HG03025 (cell line): ENCODE data around the gene DAP3.
A peak's percentile ranks its signal among the peaks of the same experiment; 100 is the strongest.
"Not testable (repeated sequence)": the region's sequence is repeated elsewhere in the genome, so short reads cannot be mapped to it uniquely, and the experiment has no call there.

Experiments
- ATAC-seq: cut with Tn5 transposase; IDR thresholded peaks from one replicate; pipeline ENCODE4 v1.9.1; 2021; ENCODE audit warnings: mild to moderate bottlenecking, moderate library complexity; ENCODE audit not compliant: unreplicated experiment, low FRiP score

The DAP3 gene

GRCh38 chr1:155680531-155680930 lies 8.4 kb upstream of the DAP3 start:
- no peak for ATAC-seq

- ATAC-seq, result no peak
These were observed 7.1 kb upstream of the DAP3 start for GRCh38 chr1:155681776-155682175.

- ATAC-seq, result peak; percentile 12
These were observed 1.1 kb upstream of the DAP3 start for GRCh38 chr1:155687705-155688323.

- ATAC-seq, result peak; percentile 75
These were observed 389 bp upstream of the DAP3 start, which contains the start of gene YY1AP1 for GRCh38 chr1:155688324-155689080. Gene YY1AP1 (minus strand): TSS chr1:155688774. CDS start chr1:155680436, 8,338 bp downstream.

- no peak for ATAC-seq
These were observed 3.2 kb downstream of the DAP3 start for GRCh38 chr1:155691992-155692528.

- no peak for ATAC-seq
These were observed 5.3 kb downstream of the DAP3 start for GRCh38 chr1:155694167-155694566.

- ATAC-seq, result no peak
These were observed 6.2 kb downstream of the DAP3 start for GRCh38 chr1:155695072-155695471.

- ATAC-seq, result no peak
These were observed 6.7 kb downstream of the DAP3 start for GRCh38 chr1:155695608-155696007.

- no peak for ATAC-seq
These were observed 7.6 kb downstream of the DAP3 start for GRCh38 chr1:155696524-155696923.

- ATAC-seq, result no peak
These were observed 8.2 kb downstream of the DAP3 start for GRCh38 chr1:155697046-155697445.

GRCh38 chr1:155697616-155698015 lies 8.7 kb downstream of the DAP3 start:
- not testable (repeated sequence) for ATAC-seq

GRCh38 chr1:155698382-155699038 lies 9.6 kb downstream of the DAP3 start:
- ATAC-seq, result no peak

GRCh38 chr1:155699062-155699461 lies 10.2 kb downstream of the DAP3 start:
- ATAC-seq, result not testable (repeated sequence)

- not testable (repeated sequence) for ATAC-seq
These were observed 12.8 kb downstream of the DAP3 start for GRCh38 chr1:155701675-155702074.

- no peak for ATAC-seq
These were observed 14.3 kb downstream of the DAP3 start for GRCh38 chr1:155703216-155703615.

GRCh38 chr1:155704414-155704813 lies 15.5 kb downstream of the DAP3 start:
- ATAC-seq, result not testable (repeated sequence)

- no peak for ATAC-seq
These were observed 17.2 kb downstream of the DAP3 start for GRCh38 chr1:155706139-155706538.

- ATAC-seq, result no peak
These were observed 20.5 kb downstream of the DAP3 start for GRCh38 chr1:155709391-155709790.

- not testable (repeated sequence) for ATAC-seq
These were observed 22.6 kb downstream of the DAP3 start for GRCh38 chr1:155711457-155711856.

GRCh38 chr1:155712636-155713035 lies 23.7 kb downstream of the DAP3 start:
- ATAC-seq, result not testable (repeated sequence)

- ATAC-seq, result no peak
These were observed 24.2 kb downstream of the DAP3 start for GRCh38 chr1:155713075-155713474.
